Measurements from ENCODE around the gene VGLL3.
"Not testable (repeated sequence)": the region's sequence is repeated elsewhere in the genome, so short reads cannot be mapped to it uniquely, and the experiment has no call there.

VGLL3 gene

DNA sequence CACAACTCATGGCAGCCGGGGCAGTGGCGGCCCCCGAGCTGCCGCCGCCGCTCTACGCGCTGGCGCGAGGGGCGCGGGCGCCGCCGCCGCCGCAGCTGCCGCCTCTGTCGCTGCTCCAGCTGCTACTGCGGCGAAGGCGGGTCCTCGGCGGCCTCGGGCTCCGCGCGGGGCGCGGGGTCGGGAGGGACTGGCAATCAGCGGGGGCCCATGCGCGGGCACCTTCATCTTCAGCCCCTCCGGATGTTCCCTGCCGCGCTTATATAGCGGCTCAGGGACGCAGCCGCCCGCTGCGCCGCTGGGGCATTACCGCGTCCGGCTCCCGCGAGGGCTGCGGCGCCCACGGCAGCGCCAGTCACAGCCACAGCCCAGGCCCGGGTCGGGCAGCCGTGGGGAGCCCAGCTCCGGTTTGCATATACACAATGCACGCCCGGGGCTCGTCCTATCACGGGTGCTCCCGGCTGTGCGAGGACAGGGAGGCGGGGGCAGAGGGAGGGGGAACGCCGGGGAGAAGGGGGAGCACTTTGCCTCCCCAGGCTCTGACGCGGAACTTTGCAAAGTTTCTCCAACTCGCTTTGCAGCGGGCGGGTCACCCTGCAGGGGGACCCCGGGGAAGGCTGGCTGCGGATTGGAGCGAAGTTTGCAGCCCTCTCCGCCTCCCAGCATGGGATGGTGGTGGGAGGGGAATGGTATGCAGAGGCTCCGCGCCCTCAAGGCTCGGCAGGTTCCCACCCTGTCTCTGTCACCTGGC lies at the start of gene VGLL3:
VGLL3 (minus strand) TSS at position 416 of the 748 bp plus-strand sequence; CDS start at position 10, 406 bp downstream.
- peak; percentile 86 for DNase-seq (ENCODE audit: low read depth)
- TF ChIP-seq CTCF (IDR thresholded peaks at IDR 0.05; ENCODE audit: insufficient read depth, low read depth, low read length, missing control alignments) = peak; percentile 28
- H3K4me3 ChIP-seq (ENCODE audit: low read length) = peak within 1 kb of the TSS; percentile 70

DNA sequence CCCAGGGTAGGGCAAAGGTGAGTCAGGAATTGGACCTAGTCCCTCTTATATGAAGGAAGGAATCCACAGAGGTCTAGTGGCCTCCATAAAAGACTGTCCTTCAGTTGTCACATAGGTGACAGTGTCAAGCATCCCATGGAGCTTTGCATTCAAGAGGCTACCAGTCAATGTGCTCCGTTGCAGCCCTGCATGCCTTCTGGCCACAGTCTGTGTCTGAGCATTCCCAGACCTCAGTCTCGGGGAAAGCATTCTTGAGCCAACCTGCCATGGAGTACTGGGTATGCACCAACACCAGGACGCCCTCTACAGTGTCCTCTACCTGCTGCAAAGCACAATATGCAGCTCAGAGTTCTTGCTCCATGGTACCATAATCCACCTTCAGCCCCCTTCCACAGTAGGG lies 46.7 kb upstream of the VGLL3 start:
- H3K4me3 ChIP-seq (ENCODE audit: low read length) = no peak overlapping the region
- DNase-seq (ENCODE audit: low read depth) = no peak
- TF ChIP-seq CTCF (IDR thresholded peaks at IDR 0.05; ENCODE audit: insufficient read depth, low read depth, low read length, missing control alignments) = no peak

DNA sequence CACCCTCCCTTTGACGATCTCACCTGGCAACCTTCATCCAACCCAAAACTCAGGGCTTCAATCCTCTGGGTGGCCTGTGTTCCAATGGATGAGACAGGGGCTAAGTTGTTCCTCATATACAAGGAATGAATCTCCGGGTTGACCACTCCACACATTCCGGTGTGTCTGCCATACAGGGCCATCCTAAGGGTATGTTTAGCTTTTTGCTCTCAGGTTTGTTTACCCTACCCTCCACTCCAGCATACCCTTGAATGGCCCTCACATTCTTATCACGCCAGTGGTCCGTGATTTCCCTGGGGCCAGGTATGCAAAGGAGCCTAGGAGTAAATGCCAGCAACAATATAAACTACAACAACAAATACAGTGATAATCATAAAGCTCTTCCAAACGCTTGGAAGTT lies 45.7 kb upstream of the VGLL3 start:
- no peak for TF ChIP-seq CTCF (IDR thresholded peaks at IDR 0.05; ENCODE audit: insufficient read depth, low read depth, low read length, missing control alignments)
- H3K4me3 ChIP-seq (ENCODE audit: low read length) = no peak overlapping the region
- no peak for DNase-seq (ENCODE audit: low read depth)

- H3K4me3 ChIP-seq (ENCODE audit: low read length) = no peak overlapping the region
- TF ChIP-seq CTCF (IDR thresholded peaks at IDR 0.05; ENCODE audit: insufficient read depth, low read depth, low read length, missing control alignments) = no peak
- DNase-seq (ENCODE audit: low read depth) = no peak
These were observed 44.4 kb upstream of the VGLL3 start for GRCh38 chr3:87035339-87035738.

DNA sequence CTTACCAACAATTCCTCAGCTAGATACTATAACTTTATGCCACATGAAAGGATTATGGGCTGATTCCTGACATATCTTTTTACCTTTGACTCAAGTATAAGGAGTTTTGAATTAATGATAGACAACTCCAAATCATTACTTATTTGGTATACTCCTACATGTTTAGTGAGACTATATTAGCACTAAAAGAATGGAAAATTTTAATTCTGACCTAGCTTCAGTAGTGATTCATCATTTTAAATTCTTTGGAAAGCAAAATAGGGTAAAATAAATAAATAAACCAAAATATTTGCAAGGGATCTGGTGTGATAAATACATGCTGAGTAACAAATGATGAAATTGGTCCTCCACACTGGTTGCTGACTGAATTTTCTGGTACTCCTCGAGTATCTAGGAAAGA lies 42.3 kb upstream of the VGLL3 start:
- TF ChIP-seq CTCF (IDR thresholded peaks at IDR 0.05; ENCODE audit: insufficient read depth, low read depth, low read length, missing control alignments) = no peak
- no peak for DNase-seq (ENCODE audit: low read depth)
- no peak overlapping the region for H3K4me3 ChIP-seq (ENCODE audit: low read length)

DNA sequence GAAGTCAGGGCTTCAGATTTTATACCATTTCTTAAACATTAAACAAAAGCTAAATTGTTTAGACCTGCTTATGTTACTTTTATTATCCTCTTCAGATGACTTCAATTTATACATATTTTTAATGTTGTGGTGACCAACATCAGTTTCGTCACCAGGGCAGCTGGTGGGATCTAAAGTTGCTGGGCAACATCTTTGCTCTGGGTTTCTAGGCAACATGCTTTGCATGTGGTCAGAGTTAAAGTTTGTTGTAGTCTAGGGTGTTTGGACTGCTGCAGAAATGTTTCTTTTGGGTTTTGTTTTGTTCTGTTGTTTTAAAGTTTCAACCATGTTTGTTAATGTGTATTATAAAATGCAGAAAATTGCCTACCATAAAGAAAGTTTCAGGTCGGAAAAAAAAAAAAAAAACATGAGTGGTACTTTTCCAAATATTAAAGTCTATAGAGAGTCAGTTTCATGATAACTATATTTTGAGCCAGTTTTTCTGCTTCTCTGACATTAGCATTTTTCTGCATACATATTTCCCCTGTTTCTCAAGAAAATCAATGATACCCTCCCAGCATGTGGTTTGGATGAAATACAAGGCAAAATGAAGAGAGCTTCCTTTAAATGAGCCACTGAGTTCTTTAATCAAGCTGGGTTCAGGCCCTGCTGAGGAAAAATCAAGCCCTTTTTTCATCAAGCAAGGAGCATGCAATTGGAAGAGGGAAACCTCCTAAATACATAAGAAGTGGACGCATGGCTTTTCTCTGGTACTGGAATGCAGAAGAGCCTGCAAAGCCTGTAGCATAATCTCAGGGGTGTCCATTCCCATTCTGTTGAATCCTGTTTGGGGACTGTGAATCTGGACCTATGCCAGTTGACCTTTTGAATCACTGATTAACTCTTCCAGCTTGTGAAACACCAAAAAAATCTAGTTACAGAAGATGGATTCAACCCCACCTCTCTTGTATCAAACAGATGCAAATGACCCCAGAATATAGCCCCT lies 35.0 kb upstream of the VGLL3 start:
- no peak for TF ChIP-seq CTCF (IDR thresholded peaks at IDR 0.05; ENCODE audit: insufficient read depth, low read depth, low read length, missing control alignments)
- DNase-seq (ENCODE audit: low read depth) = peak; percentile 37
- H3K4me3 ChIP-seq (ENCODE audit: low read length) = no peak overlapping the region

DNA sequence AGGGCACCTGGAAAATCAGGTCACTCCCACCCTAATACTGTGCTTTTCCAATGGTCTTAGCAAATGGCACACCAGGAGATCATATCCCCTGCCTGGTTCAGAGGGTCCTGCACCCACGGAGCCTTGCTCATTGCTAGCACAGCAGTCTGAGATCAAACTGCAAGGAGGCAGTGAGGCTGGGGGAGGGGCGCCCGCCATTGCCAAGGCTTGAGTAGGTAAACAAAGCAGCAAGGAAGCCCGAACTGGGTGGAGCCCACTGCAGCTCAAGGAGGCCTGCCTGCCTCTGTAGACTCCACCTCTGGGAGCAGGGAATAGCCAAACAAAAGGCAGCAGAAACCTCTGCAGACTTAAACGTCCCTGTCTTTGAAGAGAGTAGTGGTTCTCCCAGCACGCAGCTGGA lies 26.4 kb upstream of the VGLL3 start:
- H3K4me3 ChIP-seq (ENCODE audit: low read length); DNase-seq (ENCODE audit: low read depth): not testable (repeated sequence)
